DOHH2 (cell line): ENCODE measurements around the gene TUT4.

ENCODE experiments used
- CTCF ChIP-seq: fragments of 200-600 bp; sonication (generic); IDR thresholded peaks from one replicate; pipeline ENCODE4 v1.5.1; 2014; ENCODE audit warnings: antibody characterized with exemption, mild to moderate bottlenecking, low read depth, low read length; ENCODE audit not compliant: poor library complexity, severe bottlenecking
- EZH2phosphoT487 ChIP-seq: fragments of 200-600 bp; sonication (generic); IDR thresholded peaks from 2 replicates; pipeline ENCODE4 v1.6.1; 2017; ENCODE audit warnings: borderline replicate concordance, mild to moderate bottlenecking, antibody characterized with exemption, low read length, moderate library complexity, mixed read lengths

GRCh38 chr1:52580283-52580682 is 27.4 kb upstream of the TUT4 start:
- TF ChIP-seq CTCF (no peak), EZH2phosphoT487 (no peak)
